Retinal pigment epithelial cell (primary cell): ENCODE results near the gene GPER1.

Experiments used
- DNase-seq: peaks from one replicate; pipeline ENCODE4 v3.0.0-alpha.2; 2010; ENCODE audit warnings: low read depth
- H3K4me3 ChIP-seq: 2 replicates; pipeline ENCODE4 v1.5.1; 2011; ENCODE audit warnings: mild to moderate bottlenecking, low read length, control low read depth, moderate library complexity
- TF ChIP-seq, protein P1 (sequence below): conservative IDR thresholded peaks from 2 replicates; pipeline ENCODE4 v1.5.1; 2011; ENCODE audit warnings: low read depth, low read length, control low read depth, inconsistent platforms

Gene GPER1

DNA sequence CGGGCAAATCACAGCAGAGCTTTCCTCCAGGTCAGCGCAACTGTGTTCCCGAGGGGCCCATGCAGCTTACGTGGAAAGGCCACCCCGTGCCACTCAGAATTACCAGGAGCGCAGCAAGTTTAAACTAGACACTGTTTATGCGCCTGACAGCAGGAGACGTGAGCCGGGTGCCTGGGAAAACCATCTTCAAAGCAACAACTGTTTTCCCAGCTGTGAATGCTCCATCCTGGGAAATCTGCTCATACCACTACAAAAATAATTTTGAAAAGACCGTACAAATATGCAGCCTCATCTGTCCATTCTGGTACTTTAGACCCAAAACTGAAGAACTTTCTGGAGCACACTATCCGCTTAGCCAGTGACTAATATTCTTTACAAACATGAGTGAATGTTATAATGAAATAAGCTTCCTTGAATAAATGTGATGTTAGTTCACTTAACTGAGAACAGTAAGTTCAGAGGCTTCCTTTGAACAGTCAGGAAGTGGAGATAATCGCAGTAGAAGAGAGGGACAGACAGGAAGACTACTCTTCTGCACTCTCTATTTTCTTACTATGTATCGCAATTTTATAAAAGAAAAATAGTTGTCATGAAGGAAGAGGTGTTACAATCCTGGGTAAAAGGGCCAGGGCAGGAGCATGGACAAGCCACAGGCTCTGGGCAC lies 16.7 kb downstream of the GPER1 start:
- H3K4me3 ChIP-seq = no peak overlapping the region
- no peak for DNase-seq
- TF ChIP-seq, protein P1, sequence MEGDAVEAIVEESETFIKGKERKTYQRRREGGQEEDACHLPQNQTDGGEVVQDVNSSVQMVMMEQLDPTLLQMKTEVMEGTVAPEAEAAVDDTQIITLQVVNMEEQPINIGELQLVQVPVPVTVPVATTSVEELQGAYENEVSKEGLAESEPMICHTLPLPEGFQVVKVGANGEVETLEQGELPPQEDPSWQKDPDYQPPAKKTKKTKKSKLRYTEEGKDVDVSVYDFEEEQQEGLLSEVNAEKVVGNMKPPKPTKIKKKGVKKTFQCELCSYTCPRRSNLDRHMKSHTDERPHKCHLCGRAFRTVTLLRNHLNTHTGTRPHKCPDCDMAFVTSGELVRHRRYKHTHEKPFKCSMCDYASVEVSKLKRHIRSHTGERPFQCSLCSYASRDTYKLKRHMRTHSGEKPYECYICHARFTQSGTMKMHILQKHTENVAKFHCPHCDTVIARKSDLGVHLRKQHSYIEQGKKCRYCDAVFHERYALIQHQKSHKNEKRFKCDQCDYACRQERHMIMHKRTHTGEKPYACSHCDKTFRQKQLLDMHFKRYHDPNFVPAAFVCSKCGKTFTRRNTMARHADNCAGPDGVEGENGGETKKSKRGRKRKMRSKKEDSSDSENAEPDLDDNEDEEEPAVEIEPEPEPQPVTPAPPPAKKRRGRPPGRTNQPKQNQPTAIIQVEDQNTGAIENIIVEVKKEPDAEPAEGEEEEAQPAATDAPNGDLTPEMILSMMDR = no peak

DNA sequence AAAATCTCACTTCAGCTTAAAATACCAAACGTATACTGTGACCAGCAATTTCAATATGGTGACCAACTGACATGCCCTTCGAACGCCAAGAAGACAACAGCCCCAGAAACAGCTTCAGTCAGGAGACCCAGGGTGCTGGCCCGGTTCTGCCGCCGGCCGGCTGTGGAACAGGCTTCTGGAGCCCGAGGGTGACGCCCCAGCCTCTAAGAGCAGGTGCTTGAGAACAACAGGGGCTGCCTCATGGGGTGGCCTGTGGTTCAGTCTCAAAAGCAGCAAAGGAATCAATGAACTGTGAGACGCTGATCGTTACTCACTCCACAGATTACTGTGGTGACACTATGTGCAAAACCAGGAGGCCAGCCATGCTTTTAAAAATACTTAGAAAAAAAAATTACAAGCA lies 17.3 kb downstream of the GPER1 start:
- TF ChIP-seq, protein P1 = no peak
- H3K4me3 ChIP-seq = no peak overlapping the region
- no peak for DNase-seq

DNA sequence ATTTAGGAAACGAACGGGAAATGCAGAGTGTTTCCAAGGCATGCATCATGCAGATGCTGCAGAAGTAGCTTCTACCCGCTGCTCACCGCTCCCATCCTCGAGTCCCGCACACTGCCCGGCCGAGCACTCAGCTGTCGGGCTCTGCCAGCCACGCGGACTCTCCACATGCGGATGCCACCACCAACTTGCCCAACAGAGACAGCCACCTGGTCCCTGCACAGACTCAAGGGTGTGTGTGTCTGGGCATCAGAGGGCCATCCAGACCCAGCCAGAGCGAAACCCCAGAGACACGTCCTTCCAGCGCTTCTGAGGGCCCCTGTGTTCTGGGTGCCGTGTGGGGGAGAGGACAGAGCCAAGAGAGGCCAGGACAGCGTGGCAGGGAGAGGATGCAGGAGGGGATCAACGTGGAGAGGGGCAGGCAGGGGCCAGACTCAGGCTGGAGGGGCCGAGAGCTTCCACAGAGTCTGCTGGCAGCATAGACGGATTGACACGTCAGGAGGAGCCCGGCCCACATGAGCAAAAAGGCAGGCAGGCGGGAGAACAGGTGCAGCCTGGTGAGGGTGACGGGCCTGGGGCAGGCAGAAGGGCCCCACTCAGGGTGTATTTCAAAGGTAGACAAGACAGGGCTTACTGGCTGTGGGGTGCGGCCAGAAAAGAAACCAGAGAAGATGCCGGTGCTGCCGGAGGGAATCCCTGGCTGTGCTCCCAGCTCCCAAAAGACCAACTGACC lies 18.3 kb downstream of the GPER1 start:
- no peak for DNase-seq
- H3K4me3 ChIP-seq = no peak overlapping the region
- TF ChIP-seq, protein P1 = no peak

DNA sequence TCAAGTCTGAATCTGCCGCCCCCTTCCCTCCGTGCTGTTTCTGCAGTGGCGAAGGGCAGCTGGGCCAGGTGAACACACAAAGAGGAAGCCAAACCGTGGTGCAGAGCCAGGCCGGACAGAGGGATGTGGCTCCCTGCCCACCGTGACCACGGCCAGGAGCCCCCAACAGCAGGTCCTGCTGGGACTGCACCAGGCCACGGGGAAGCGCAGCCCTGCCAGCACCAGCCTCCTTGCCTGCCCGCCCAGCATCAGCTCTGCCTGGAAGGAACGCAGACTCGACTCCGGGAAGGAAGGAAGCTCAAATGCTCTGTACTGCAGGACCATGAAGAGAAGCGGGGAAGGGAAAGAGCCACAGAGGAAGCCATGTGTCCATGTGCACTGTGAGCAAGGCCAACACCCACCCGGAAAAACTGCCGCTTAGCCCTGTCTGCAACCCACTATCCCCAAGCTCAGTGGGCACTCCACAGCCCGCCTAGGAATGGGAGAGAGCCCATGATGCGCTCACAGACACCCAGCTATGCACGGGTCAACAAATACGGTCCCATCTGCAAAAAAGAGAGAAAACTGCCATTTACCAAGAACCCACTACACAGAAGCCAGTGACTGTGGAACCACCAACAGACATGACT lies 19.0 kb downstream of the GPER1 start:
- no peak for DNase-seq
- no peak overlapping the region for H3K4me3 ChIP-seq
- TF ChIP-seq, protein P1 = no peak

DNA sequence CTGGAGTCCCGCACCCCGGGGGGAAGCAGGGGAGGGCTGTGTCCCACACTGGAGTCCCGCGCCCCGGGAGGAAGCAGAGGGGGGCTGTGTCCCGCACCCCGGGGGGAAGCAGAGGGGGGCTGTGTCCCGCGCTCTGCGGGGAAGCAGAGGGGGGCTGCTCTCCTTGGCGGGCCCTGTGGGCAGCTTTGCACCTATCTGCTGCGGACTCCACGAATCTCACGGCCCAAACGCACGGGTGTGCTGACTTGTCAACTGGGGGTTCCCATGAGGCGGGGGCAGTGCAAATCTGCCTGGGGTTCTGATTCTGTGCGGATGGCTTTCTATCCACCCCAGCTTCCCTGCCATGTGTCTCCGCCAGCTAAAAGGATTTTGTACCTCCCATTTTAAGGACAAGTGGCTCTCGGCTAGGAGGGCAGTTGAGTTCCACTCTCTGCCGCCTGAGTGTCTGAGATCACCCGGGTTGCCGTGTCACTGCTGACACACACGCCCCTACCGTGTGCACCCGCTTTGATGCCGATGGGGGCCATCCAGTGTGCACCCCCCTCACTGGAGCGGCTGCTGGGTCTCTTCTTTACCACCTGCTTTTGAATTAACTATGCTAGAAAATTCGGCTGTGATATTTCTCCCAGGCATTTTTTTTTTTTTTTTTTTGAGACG lies 20.5 kb downstream of the GPER1 start:
- no peak overlapping the region for H3K4me3 ChIP-seq
- no peak for DNase-seq
- TF ChIP-seq, protein P1 = no peak

DNA sequence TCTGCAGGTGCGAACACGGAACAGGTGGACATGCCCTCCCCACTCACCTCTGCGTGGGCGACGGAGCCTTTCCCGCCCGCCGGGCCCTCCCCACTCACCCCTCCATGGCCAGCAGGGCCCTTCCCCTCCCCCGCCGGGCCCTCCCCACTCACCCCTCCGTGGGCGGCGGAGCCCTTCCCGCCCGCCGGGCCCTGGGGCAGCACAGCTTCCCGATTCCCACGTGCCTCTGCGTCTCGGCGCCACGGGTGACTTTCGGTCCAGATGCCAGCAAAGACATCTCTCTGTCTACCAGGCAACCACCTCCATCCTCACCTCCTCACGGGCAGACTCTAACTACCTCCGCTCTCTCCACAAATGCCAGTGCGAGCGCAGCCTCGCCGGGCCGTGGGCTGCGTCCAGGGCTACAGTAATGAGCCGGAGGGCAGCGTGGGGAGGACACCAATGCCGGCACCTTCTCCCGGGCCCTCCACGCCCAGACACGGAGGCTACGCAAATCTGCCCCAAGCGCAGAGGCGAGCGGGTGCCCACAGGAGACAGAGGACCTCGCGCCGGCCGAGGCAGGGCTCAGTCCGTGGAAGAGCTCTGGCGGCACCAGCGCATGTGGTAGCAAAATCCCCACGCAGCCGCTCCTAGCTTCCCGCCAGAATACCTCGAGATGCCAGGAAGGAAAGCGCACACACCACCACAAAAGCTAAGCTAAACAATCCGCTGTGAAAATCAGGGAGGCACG lies 21.8 kb downstream of the GPER1 start:
- no peak for DNase-seq
- H3K4me3 ChIP-seq = no peak overlapping the region
- TF ChIP-seq, protein P1 = no peak
